ENCODE data around the gene KCNK16. TPM values are rescaled to one million over a fixed set of nuclear protein-coding genes. Genes with fewer than 3 reads are reported as not detected.

KCNK16 gene
- total and polyA plus RNA-seq, 2 of the 8 experiments (the other 6 are each of a cell fraction or from before 2014, with no cell fraction given): not detected

DNA sequence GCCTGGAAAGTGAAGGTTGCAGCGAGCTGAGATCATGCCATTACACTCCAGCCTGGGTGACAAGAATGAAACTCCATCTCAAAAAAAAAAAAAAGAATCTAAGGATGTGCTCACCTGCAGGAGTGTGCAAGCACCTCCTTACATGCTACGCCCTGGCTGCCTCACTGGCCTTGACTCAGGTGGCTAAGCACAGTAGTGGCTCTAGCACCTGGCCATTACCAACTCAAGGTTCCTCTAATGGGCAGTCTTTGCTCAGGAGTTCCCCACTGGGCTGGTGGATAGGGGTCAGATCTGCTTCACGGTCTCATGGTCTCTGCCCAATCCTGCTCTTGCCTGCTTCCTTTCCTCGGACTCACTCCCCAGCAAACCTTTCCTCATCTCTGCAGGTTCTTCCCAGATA lies 48.0 kb downstream of the KCNK16 start:
- ChIA-PET CTCF (ENCODE audit: partially characterized antibody) (interaction anchor here (0.8 to 47.4 kb wide), 7 partner anchors 9 to 186 kb away, joined by 3 to 1738 read pairs (median 6); partner anchors contain the start of gene KCNK5), POLR2A (ENCODE audit: partially characterized antibody) (interaction anchor here (1.3 to 1.8 kb wide), 2 partner anchors 46 to 52 kb away, joined by 4 to 7 read pairs; partner anchors contain the start of gene KCNK5)
- no peak for DNase-seq (ENCODE audit: low read depth in 1 of 2, low spot score in 2 of 2)
- peak overlapping the region; percentile 83 for H4K91ac ChIP-seq (replicated peaks; ENCODE audit: insufficient read length, low read length)
- H3K4me2 ChIP-seq (ENCODE audit: insufficient read depth in 1 of 2, low read depth in 2 of 2, low read length in 2 of 2): no peak overlapping the region
- no peak for FAIRE-seq
- no peak overlapping the region for H2AFZ ChIP-seq (ENCODE audit: low read length)
- H3K4ac ChIP-seq (replicated peaks; ENCODE audit: insufficient read length, low read depth, low read length): peak overlapping the region; percentile 57
- H3K23me2 ChIP-seq (ENCODE audit: low read depth, low read length): no peaks in the 10 kb centered on the region; the same call in 1 of the 2 replicates
- no peaks in the 10 kb centered on the region for H3K9me3 ChIP-seq (ENCODE audit: insufficient read depth in 2 of 2, low read depth in 1 of 2, low read length in 1 of 2)
- H3K18ac ChIP-seq (ENCODE audit: extremely low read depth, low read length): no peak overlapping the region; the same call in 1 of the 2 replicates
- no peaks in the 10 kb centered on the region for H3K36me3 ChIP-seq (ENCODE audit: control insufficient read depth in 2 of 4, insufficient read depth in 4 of 4, low read length in 3 of 4)
- no peaks in the 10 kb centered on the region for H3K79me1 ChIP-seq (ENCODE audit: low read depth, low read length)
- no peak overlapping the region for H4K5ac ChIP-seq (ENCODE audit: insufficient read length, low read depth, low read length)
- H2AK5ac ChIP-seq (ENCODE audit: low read depth, low read length): peak overlapping the region; percentile 79; the same call in 1 of the 2 replicates
- no peaks in the 10 kb centered on the region for H3K79me2 ChIP-seq (ENCODE audit: control insufficient read depth in 1 of 2, insufficient read depth in 2 of 2, low read length in 2 of 2)
- no peak overlapping the region for H3K56ac ChIP-seq (replicated peaks; ENCODE audit: insufficient read length, low read depth, low read length)
- H2BK120ac ChIP-seq (replicated peaks; ENCODE audit: low read depth, low read length): no peak overlapping the region
- no peak overlapping the region for H4K8ac ChIP-seq (ENCODE audit: extremely low read depth, insufficient read depth, low read length)
- no peak overlapping the region for H3K23ac ChIP-seq (ENCODE audit: insufficient read length)
- peak overlapping the region; percentile 6; the same call in 1 of the 2 replicates for H2BK5ac ChIP-seq (ENCODE audit: low read depth, low read length)
- H3K4me3 ChIP-seq (ENCODE audit: extremely low read depth in 1 of 4, insufficient read depth in 2 of 4, low read depth in 3 of 4, low read length in 4 of 4): no peak overlapping the region
- peaks cover 9 to 16% (median 13%) of the 10 kb centered on the region in 4 experiments for H3K4me1 ChIP-seq (replicated peaks in 1 of 4; ENCODE audit: control insufficient read depth in 3 of 4, insufficient read depth in 4 of 4, low read length in 3 of 4)
- no peak overlapping the region for H3K14ac ChIP-seq (ENCODE audit: insufficient read length)
- no peak overlapping the region for H3K27ac ChIP-seq (ENCODE audit: low read depth, low read length)
- H3K9ac ChIP-seq (replicated peaks in 1 of 4; ENCODE audit: extremely low read depth in 1 of 4, low read depth in 3 of 4, low read length in 3 of 4): no peak overlapping the region
- H4K20me1 ChIP-seq (replicated peaks in 1 of 2; ENCODE audit: control insufficient read depth in 1 of 2, insufficient read depth in 2 of 2, low read length in 2 of 2): no peaks in the 10 kb centered on the region
- 83% methylated on average over 4 of the region's 4 CpGs; no CpG with 5 or more reads in 1 of the 2 experiments for WGBS, 2 experiments (ENCODE audit: extremely low coverage in 1 of 2, insufficient coverage in 1 of 2, insufficient read length in 1 of 2, insufficient replicate concordance in 2 of 2, low coverage in 1 of 2, low lambda C conversion rate in 2 of 2, missing lambda C conversion rate in 1 of 2)
- H2BK20ac ChIP-seq (ENCODE audit: low read length): peak overlapping the region; percentile 97
- peak overlapping the region; percentile 32; the same call in 1 of the 2 replicates for H2BK12ac ChIP-seq (ENCODE audit: low read depth, low read length)
- H2BK15ac ChIP-seq (ENCODE audit: low read length): 0 out of 2 replicates have a peak overlapping the region, but pooled peaks have one; percentile 75
- 0 out of 7 replicates have a peak, but pooled peaks cover 0 to under 1% (median 0%) of the 10 kb centered on the region in 4 experiments for H3K27me3 ChIP-seq (replicated peaks in 1 of 4; ENCODE audit: control insufficient read depth in 3 of 4, extremely low read depth in 1 of 4, insufficient read depth in 3 of 4, low read length in 3 of 4)
- no peak for TF ChIP-seq EGR1 (IDR thresholded peaks at IDR 0.05; ENCODE audit: borderline replicate concordance, low read depth, low read length)
